Fibroblast of lung (primary cell): ENCODE measurements around the gene PSME3IP1. TPM values are rescaled to one million over a fixed set of nuclear protein-coding genes. Genes with fewer than 3 reads are reported as not detected.

ENCODE experiments used
- DNase-seq, 2 donors: peaks; one replicate each; pipeline versions ENCODE4 v3.0.0 to v3.0.0-alpha.2; 2010; ENCODE audit warnings: low read depth in 2 of 2
- H2AFZ ChIP-seq: 2 replicates; pipeline ENCODE4 v1.5.1; 2012; ENCODE audit warnings: low read length, control low read depth, inconsistent platforms
- H3K27ac ChIP-seq: 2 replicates; pipeline ENCODE4 v1.5.1; 2011; ENCODE audit warnings: low read length, control low read depth; ENCODE audit not compliant: insufficient read depth
- H3K27me3 ChIP-seq: 2 replicates; pipeline ENCODE4 v1.5.1; 2011; ENCODE audit warnings: mild to moderate bottlenecking, low read length; ENCODE audit not compliant: control insufficient read depth, insufficient read depth
- H3K36me3 ChIP-seq: 2 replicates; pipeline ENCODE4 v1.5.1; 2011; ENCODE audit warnings: low read length; ENCODE audit not compliant: control insufficient read depth, insufficient read depth
- H3K4me1 ChIP-seq: 2 replicates; pipeline ENCODE4 v1.5.1; 2011; ENCODE audit warnings: low read length; ENCODE audit not compliant: control insufficient read depth, insufficient read depth; ENCODE audit errors: extremely low read depth
- H3K4me2 ChIP-seq: 2 replicates; pipeline ENCODE4 v1.5.1; 2011; ENCODE audit warnings: low read length, control low read depth; ENCODE audit not compliant: insufficient read depth; ENCODE audit errors: extremely low read depth
- H3K4me3 ChIP-seq, 4 experiments: fragments of 200-600 bp in 1 of 4; sonication (generic) in 1 of 4; replicated peaks in 1 of 4; 2 replicates each; pipeline ENCODE4 v1.5.1; 2011 to 2016; ENCODE audit warnings: low read length in 4 of 4, low read depth in 3 of 4, mild to moderate bottlenecking in 3 of 4, control low read depth in 2 of 4, inconsistent platforms in 1 of 4, mixed read lengths in 1 of 4; ENCODE audit not compliant: insufficient read depth in 1 of 4; ENCODE audit errors: control extremely low read depth in 1 of 4
- H3K79me2 ChIP-seq: 2 replicates; pipeline ENCODE4 v1.5.1; 2012; ENCODE audit warnings: mild to moderate bottlenecking, low read length, inconsistent platforms; ENCODE audit not compliant: control insufficient read depth, insufficient read depth
- H3K9ac ChIP-seq: 2 replicates; pipeline ENCODE4 v1.5.1; 2011; ENCODE audit warnings: mild to moderate bottlenecking, low read length, control low read depth; ENCODE audit not compliant: insufficient read depth
- H3K9me3 ChIP-seq: 2 replicates; pipeline ENCODE4 v1.5.1; 2012; ENCODE audit warnings: low read depth, low read length; ENCODE audit not compliant: control insufficient read depth, insufficient read depth
- H4K20me1 ChIP-seq: 2 replicates; pipeline ENCODE4 v1.5.1; 2011; ENCODE audit warnings: low read length; ENCODE audit not compliant: control insufficient read depth, insufficient read depth; ENCODE audit errors: extremely low read depth
- CTCF ChIP-seq, 2 donors: IDR thresholded peaks in 1 of 2; conservative IDR thresholded peaks in 1 of 2; 1 replicate in 1 of 2; 2 replicates in 1 of 2; pipeline ENCODE4 v1.5.1; 2011 to 2012; ENCODE audit warnings: low read length in 2 of 2, control low read depth in 1 of 2, inconsistent platforms in 1 of 2, low read depth in 1 of 2, mild to moderate bottlenecking in 1 of 2
- EZH2 ChIP-seq: IDR thresholded peaks from 2 replicates; pipeline ENCODE4 v1.5.1; 2012; ENCODE audit warnings: low read length, control low read depth, mild to moderate bottlenecking; ENCODE audit errors: missing control alignments
- polyA plus RNA-seq, 2 donors: library from polyadenylated mRNA; depleted of rRNA in 1 of 2; stranded (reverse) in 1 of 2; unstranded in 1 of 2; fragments of >200 nt; gene quantifications; 2 replicates each; pipeline ENCODE4 v1.2.1, GENCODE V29; 2011 to 2012; ENCODE audit warnings: missing spikeins in 1 of 2
- total RNA-seq: library from RNA; depleted of rRNA; stranded (reverse); fragments of >200 nt; gene quantifications from 2 replicates; pipeline ENCODE4 v1.2.1, GENCODE V29; 2014

Gene PSME3IP1
- total and polyA plus RNA-seq, 2 donors (not counting 1 experiment from before 2014, with no cell fraction given), result 55.5 to 64.6 TPM

GRCh38 chr16:57169327-57169726 lies 16.5 kb downstream of the PSME3IP1 start:
- Histone ChIP-seq H3K4me2 (no peak overlapping the region), H3K27me3 (no peaks in the 10 kb centered on the region), H4K20me1 (no peaks in the 10 kb centered on the region), H3K9ac (no peak overlapping the region), H2AFZ (no peak overlapping the region), H3K36me3 (peaks cover 8% of the 10 kb centered on the region), H3K4me3 (no peak overlapping the region), H3K9me3 (no peaks in the 10 kb centered on the region), H3K4me1 (no peaks in the 10 kb centered on the region), H3K27ac (no peak overlapping the region), H3K79me2 (no peaks in the 10 kb centered on the region)
- no peak for TF ChIP-seq EZH2
- no peak for TF ChIP-seq CTCF (conservative IDR thresholded peaks at IDR 0.05 in 1 of 2, IDR thresholded peaks at IDR 0.05 in 1 of 2; ENCODE audit: low read depth in 1 of 2, low read length in 2 of 2)
- no peak for DNase-seq

DNA sequence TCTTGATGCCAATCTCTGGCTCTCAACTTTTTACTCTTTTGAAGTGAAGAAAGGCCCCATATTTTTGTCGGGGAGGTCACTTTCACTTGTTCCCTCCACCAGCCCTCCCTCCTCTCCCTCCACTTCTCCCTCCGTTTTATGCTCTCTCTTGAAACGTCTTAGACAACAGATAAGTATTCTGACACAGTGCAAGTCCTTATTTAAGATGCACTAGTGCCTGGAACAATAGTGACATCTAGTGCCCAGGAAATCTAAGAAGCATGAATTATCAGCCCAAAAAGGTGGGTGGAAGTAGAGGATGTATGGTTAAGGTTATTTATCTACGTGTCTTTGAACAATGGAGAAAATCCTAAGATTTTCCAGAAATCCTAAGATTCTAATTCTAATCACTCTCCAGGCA lies 17.9 kb downstream of the PSME3IP1 start:
- no peaks in the 10 kb centered on the region for H3K27me3 ChIP-seq
- TF ChIP-seq EZH2, result no peak
- peak; percentile 71 to 72 for TF ChIP-seq CTCF (conservative IDR thresholded peaks at IDR 0.05 in 1 of 2, IDR thresholded peaks at IDR 0.05 in 1 of 2; ENCODE audit: low read depth in 1 of 2, low read length in 2 of 2)
- H3K36me3 ChIP-seq, result peaks cover 10% of the 10 kb centered on the region
- no peak overlapping the region for H3K4me2 ChIP-seq
- no peaks in the 10 kb centered on the region for H3K4me1 ChIP-seq
- no peak overlapping the region for H3K9ac ChIP-seq
- DNase-seq, result peak; percentile 77 to 87
- no peaks in the 10 kb centered on the region for H3K9me3 ChIP-seq
- H3K4me3 ChIP-seq, result no peak overlapping the region
- H2AFZ ChIP-seq, result no peak overlapping the region
- H3K27ac ChIP-seq, result no peak overlapping the region
- no peaks in the 10 kb centered on the region for H4K20me1 ChIP-seq
- H3K79me2 ChIP-seq, result no peaks in the 10 kb centered on the region

GRCh38 chr16:57167538-57167937 lies 18.3 kb downstream of the PSME3IP1 start:
- Histone ChIP-seq H3K36me3 (peaks cover 8% of the 10 kb centered on the region), H3K9ac (no peak overlapping the region), H4K20me1 (no peaks in the 10 kb centered on the region), H3K4me3 (no peak overlapping the region), H3K27me3 (no peaks in the 10 kb centered on the region), H3K9me3 (no peaks in the 10 kb centered on the region), H3K27ac (no peak overlapping the region), H3K4me2 (no peak overlapping the region), H2AFZ (no peak overlapping the region), H3K4me1 (no peaks in the 10 kb centered on the region), H3K79me2 (no peaks in the 10 kb centered on the region)
- no peak for DNase-seq
- no peak for TF ChIP-seq CTCF (conservative IDR thresholded peaks at IDR 0.05 in 1 of 2, IDR thresholded peaks at IDR 0.05 in 1 of 2; ENCODE audit: low read depth in 1 of 2, low read length in 2 of 2)
- TF ChIP-seq EZH2, result no peak
